Fibroblast of mammary gland (primary cell): ENCODE data around the gene RTTN.

ENCODE experiments used
- DNase-seq: peaks from one replicate; pipeline ENCODE4 v3.0.0-alpha.2; 2010; ENCODE audit warnings: low read depth
- H3K4me3 ChIP-seq: 2 replicates; pipeline ENCODE4 v1.5.1; 2011; ENCODE audit warnings: low read depth, mild to moderate bottlenecking, low read length, moderate library complexity; ENCODE audit not compliant: control insufficient read depth
- TF ChIP-seq, protein P1 (sequence below): conservative IDR thresholded peaks from 2 replicates; pipeline ENCODE4 v1.5.1; 2011; ENCODE audit warnings: low read depth, low read length, inconsistent platforms; ENCODE audit not compliant: control insufficient read depth, insufficient read depth

The RTTN gene

DNA sequence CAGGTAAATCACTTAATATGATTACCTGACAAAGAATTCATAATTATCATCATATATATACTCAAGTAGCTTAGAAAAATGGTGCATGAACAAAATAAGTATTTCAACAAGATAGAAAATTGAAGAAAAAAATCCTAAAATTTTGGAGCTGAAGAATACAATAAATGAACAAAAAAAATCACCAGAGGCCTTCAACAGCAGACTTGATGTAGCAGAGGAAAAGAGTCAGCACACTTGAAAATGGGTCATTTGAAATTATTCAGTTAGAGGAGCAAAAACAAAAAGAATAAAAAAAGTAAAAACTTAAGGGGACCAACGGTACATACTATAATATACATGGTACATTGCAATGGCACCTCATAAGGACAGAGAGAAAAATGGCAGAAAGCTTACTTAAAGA lies 217.6 kb downstream of the RTTN start:
- TF ChIP-seq, protein P1, sequence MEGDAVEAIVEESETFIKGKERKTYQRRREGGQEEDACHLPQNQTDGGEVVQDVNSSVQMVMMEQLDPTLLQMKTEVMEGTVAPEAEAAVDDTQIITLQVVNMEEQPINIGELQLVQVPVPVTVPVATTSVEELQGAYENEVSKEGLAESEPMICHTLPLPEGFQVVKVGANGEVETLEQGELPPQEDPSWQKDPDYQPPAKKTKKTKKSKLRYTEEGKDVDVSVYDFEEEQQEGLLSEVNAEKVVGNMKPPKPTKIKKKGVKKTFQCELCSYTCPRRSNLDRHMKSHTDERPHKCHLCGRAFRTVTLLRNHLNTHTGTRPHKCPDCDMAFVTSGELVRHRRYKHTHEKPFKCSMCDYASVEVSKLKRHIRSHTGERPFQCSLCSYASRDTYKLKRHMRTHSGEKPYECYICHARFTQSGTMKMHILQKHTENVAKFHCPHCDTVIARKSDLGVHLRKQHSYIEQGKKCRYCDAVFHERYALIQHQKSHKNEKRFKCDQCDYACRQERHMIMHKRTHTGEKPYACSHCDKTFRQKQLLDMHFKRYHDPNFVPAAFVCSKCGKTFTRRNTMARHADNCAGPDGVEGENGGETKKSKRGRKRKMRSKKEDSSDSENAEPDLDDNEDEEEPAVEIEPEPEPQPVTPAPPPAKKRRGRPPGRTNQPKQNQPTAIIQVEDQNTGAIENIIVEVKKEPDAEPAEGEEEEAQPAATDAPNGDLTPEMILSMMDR = no peak
- H3K4me3 ChIP-seq = no peak overlapping the region
- DNase-seq = no peak

DNA sequence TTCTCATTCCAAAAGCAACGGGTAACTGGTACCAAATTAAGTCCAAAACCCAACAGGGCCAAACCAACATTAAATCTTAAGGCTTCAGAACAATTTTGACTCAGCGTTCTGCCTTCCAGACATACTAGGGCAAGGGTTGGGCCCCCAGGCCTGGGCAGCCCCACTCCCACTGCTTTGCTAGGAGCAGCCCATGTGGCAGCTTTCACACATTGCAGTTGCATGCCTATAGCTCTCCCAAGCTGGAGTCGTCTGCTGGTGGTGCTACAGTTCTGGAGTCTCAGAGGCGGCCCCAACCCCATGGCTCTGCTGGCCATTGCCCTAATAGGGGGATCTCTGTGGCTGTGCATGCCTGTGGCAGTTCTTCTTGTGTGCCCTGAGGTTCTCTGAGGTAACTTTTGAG lies 220.2 kb downstream of the RTTN start:
- TF ChIP-seq, protein P1 = no peak
- no peak overlapping the region for H3K4me3 ChIP-seq
- no peak for DNase-seq

DNA sequence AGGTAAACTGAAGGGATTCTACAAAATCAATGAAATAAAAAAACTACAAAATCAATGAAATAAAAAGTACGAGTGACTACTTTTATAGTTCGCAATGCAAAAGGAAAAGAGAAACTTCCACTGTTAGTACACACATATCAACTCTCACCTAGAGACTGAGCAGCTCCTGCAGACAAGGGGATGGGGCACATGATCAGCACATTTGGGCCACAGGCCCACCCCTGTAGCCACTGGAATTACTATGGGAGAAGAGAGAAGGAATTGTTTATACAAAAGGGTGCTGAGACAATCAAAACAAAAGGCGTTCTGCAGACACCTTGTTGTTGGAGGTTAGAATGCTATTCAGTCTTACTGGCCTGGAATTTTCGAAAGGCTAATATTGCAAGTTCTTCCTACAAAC lies 223.1 kb downstream of the RTTN start:
- DNase-seq = no peak
- TF ChIP-seq, protein P1 = no peak
- no peak overlapping the region for H3K4me3 ChIP-seq

DNA sequence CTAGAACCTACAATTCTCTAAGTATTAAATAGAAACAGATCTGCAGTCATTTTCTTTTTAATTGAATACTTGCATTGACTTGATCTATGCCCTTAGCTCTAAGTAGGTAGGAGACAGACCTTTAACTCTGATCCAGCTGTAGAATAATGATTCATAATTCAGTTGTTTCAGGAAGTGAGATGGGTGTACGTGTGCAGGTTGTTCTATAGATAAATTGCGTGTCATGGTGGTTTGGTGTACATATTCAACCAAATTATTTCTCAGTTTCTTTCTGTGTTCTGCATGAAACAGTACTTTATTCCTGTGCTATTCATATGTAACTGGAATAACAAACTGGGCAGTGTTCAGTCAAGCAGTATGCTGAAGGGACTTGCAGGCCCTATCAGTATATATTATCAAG lies 223.5 kb downstream of the RTTN start:
- TF ChIP-seq, protein P1 = no peak
- no peak for DNase-seq
- no peak overlapping the region for H3K4me3 ChIP-seq

DNA sequence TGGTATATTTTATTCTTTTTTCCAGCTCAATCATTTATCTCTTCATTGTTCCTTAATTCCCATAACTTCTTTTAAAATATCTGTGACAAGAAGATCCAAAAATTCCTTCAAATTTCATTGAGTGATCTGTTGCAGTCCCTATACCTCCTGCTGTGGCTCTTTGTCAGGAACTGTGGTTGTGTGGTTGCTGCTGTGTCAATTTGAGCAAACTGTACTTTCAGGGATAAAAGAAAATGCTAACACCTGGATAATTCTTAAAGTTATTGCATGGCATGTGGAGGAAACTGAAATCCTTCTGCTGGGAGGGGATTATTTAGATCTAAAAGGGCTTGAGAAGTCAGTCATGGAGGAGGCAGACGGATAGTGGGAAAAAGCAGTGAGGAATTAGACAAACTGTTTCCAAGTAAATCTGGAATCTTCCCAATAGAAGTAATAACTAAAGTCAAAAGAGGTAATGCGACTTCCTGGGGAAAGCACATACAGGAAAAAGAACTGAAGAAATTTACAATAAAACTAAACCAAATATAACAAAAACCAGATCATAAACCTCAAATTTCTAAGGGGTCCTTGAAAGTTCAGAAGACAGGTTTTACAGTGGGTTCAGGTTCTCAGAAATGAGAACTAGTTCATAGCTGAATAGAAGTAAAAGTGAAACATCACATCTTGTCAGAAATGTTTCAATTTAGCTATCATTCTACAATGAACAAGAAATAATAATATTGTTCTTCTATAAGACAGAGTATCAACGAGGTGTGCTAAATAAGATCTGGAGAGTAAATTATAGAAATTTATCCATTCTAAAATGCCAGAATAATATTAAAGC lies 224.3 kb downstream of the RTTN start:
- no peak for DNase-seq
- TF ChIP-seq, protein P1 = no peak
- H3K4me3 ChIP-seq = no peak overlapping the region

DNA sequence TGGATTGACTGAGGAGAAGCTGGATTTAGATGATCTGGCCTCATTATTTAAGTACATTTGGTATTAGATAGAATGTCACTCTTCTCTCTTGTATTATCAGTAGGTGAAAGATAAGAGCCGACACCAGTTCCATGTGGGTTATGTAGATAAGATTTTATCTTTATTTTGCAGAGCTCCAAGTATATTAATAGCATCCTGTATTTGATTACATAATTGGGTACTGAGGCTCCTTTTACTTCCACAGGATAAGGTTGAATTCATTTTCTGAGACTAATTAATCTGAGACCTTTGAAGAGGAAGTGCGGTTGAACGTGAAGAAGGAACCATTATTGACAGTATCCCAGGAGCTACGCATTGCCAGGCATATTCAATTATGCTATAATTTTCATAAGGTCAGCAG lies 225.0 kb downstream of the RTTN start:
- TF ChIP-seq, protein P1 = no peak
- H3K4me3 ChIP-seq = no peak overlapping the region
- DNase-seq = no peak
